A673 (cell line): ENCODE measurements around the gene SOX6.

Experiments
- EZH2 ChIP-seq: fragments of 200-600 bp; sonication (generic); IDR thresholded peaks from 2 replicates; pipeline ENCODE4 v1.6.1; 2017; ENCODE audit warnings: borderline replicate concordance, low read depth, mild to moderate bottlenecking, mixed read lengths, antibody characterized with exemption, low read length; ENCODE audit not compliant: poor library complexity, severe bottlenecking
- TF ChIP-seq, protein P1 (sequence below): fragments of 300-800, 200-600 bp; sonication (generic); conservative IDR thresholded peaks from 2 replicates; pipeline ENCODE4 v1.5.1; 2017; ENCODE audit warnings: low read depth, mild to moderate bottlenecking, antibody characterized with exemption, low read length, moderate library complexity, mixed read lengths

DNA sequence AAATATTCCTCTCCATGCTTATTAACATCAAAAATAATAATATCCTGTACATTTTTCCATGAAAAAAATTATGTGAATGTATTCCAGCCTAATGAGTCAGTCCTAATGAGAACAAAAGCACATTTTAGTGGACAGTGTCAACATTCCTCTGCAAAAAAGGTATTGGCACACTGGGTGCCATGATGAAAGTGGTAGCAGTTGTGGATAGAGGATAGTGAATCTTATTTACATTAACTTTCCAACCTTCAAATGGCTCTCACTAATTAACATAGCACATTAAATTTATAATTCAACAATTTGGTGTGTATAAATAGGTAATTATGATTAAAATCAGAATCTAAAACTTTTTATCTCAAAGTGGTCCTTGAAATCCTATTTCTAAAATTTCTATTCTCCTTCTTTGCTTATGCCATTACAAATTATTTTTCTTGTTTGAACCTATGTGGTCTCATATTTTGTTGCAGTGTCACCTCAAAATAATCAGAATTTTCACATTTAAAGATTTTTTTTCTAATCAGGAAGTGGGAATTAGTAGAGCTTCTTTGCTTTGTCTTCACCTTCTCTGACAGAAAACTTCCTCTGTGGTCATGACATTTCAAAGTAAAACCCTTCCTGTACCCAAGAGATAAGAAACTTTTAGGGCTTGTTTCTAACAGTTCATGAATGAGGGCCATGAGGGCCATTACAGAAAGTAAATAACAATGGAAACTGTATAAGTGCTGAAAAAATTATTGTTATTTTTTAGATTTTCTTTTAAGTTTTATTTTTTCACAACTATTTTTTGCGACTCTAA lies 18.7 kb downstream of the SOX6 start:
- TF ChIP-seq, protein P1, sequence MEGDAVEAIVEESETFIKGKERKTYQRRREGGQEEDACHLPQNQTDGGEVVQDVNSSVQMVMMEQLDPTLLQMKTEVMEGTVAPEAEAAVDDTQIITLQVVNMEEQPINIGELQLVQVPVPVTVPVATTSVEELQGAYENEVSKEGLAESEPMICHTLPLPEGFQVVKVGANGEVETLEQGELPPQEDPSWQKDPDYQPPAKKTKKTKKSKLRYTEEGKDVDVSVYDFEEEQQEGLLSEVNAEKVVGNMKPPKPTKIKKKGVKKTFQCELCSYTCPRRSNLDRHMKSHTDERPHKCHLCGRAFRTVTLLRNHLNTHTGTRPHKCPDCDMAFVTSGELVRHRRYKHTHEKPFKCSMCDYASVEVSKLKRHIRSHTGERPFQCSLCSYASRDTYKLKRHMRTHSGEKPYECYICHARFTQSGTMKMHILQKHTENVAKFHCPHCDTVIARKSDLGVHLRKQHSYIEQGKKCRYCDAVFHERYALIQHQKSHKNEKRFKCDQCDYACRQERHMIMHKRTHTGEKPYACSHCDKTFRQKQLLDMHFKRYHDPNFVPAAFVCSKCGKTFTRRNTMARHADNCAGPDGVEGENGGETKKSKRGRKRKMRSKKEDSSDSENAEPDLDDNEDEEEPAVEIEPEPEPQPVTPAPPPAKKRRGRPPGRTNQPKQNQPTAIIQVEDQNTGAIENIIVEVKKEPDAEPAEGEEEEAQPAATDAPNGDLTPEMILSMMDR = no peak
- no peak for TF ChIP-seq EZH2
